ENCODE measurements around the gene DIAPH2. TPM values are rescaled to one million over a fixed set of nuclear protein-coding genes. Genes with fewer than 3 reads are reported as not detected.

Gene DIAPH2
- total RNA-seq, 4 donors from 2014 or later = 39.5 to 61.0 (median 56.5) TPM

DNA sequence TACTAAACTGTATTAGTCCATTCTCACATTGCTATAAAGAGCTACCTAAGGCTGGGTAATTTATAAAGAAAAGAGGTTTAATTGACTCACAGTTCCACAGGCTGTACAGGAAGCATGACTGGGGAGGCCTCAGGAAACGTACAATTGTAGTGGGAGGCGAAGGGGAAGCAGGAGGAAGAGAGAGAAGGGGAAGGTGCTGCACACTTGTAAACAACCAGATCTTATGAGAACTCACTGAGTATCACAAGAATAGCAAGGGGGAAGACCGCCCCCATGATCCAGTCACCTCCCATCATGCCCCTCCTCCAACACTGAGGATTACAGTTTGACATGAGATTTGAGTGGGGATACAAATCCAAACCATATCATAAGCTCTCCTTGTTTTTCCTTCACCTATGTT is 239.9 kb downstream of the DIAPH2 start:
- in situ Hi-C loops (cut with MboI; ENCODE audit: low pct_ligation_motif_present in 1 of 4, low pct_unique_long_range_greater_than_20kb in 1 of 4, low sequenced_read_pairs in 3 of 4) = no loop called here
- 60 to 70% methylated on average over 1 to 3 of the region's 3 CpGs for WGBS, 2 donors (ENCODE audit: low coverage in 1 of 2)
- no peak overlapping the region for H3K27ac ChIP-seq
- H3K4me3 ChIP-seq = no peak overlapping the region
- no peaks in the 10 kb centered on the region for H3K36me3 ChIP-seq
- intact Hi-C loops (cut with DNase I; ENCODE audit: low total_unique reads) = no loop called here
- no peaks in the 10 kb centered on the region for H3K9me3 ChIP-seq
- H3K27me3 ChIP-seq = no peaks in the 10 kb centered on the region
- H3K4me1 ChIP-seq = no peaks in the 10 kb centered on the region
- no peak for DNase-seq
- TF ChIP-seq POLR2A (IDR thresholded peaks at IDR 0.05) = no peak
- TF ChIP-seq, protein P1, sequence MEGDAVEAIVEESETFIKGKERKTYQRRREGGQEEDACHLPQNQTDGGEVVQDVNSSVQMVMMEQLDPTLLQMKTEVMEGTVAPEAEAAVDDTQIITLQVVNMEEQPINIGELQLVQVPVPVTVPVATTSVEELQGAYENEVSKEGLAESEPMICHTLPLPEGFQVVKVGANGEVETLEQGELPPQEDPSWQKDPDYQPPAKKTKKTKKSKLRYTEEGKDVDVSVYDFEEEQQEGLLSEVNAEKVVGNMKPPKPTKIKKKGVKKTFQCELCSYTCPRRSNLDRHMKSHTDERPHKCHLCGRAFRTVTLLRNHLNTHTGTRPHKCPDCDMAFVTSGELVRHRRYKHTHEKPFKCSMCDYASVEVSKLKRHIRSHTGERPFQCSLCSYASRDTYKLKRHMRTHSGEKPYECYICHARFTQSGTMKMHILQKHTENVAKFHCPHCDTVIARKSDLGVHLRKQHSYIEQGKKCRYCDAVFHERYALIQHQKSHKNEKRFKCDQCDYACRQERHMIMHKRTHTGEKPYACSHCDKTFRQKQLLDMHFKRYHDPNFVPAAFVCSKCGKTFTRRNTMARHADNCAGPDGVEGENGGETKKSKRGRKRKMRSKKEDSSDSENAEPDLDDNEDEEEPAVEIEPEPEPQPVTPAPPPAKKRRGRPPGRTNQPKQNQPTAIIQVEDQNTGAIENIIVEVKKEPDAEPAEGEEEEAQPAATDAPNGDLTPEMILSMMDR (IDR thresholded peaks at IDR 0.05) = no peak
- TF ChIP-seq POLR2AphosphoS5 (IDR thresholded peaks at IDR 0.05) = no peak
- TF ChIP-seq EP300 (IDR thresholded peaks at IDR 0.05; ENCODE audit: low read depth) = no peak

DNA sequence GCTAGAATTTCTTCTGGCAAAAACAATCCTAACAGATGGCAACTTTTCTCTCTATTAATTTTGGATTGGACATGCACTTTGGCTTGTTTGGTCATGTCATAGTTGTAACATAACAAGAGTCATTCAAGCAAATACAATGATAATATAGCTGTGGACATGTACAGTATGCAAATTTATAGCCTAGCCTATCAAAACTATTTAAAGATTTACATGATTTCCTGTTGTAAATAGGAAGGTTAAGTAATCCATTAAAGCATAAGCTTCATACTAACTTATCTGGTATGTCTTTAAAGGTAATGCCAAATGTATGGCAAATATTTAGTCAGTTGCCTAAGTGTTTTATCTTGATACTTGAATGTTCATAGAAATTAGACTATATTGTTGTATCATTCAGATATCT is 244.4 kb downstream of the DIAPH2 start:
- Histone ChIP-seq H3K27me3 (no peaks in the 10 kb centered on the region), H3K4me3 (no peak overlapping the region), H3K27ac (no peak overlapping the region), H3K4me1 (no peaks in the 10 kb centered on the region), H3K9me3 (no peaks in the 10 kb centered on the region), H3K36me3 (no peaks in the 10 kb centered on the region)
- DNase-seq = no peak
- TF ChIP-seq EP300 (IDR thresholded peaks at IDR 0.05; ENCODE audit: low read depth) = no peak
- no peak for TF ChIP-seq POLR2A (IDR thresholded peaks at IDR 0.05)
- no peak for TF ChIP-seq POLR2AphosphoS5 (IDR thresholded peaks at IDR 0.05)
- TF ChIP-seq, protein P1 (IDR thresholded peaks at IDR 0.05) = no peak
- in situ Hi-C loops (cut with MboI; ENCODE audit: low pct_ligation_motif_present in 1 of 4, low pct_unique_long_range_greater_than_20kb in 1 of 4, low sequenced_read_pairs in 3 of 4) = no loop called here
- intact Hi-C loops (cut with DNase I; ENCODE audit: low total_unique reads) = no loop called here

GRCh38 chrX:96957718-96958117 is 273.1 kb downstream of the DIAPH2 start:
- in situ Hi-C loops (cut with MboI; ENCODE audit: low pct_ligation_motif_present in 1 of 4, low pct_unique_long_range_greater_than_20kb in 1 of 4, low sequenced_read_pairs in 3 of 4) (no loop called here), intact Hi-C loops (cut with DNase I; ENCODE audit: low total_unique reads) (no loop called here)
- Histone ChIP-seq H3K9me3 (no peaks in the 10 kb centered on the region), H3K4me3 (no peak overlapping the region), H3K27me3 (no peaks in the 10 kb centered on the region), H3K4me1 (no peaks in the 10 kb centered on the region), H3K36me3 (no peaks in the 10 kb centered on the region), H3K27ac (no peak overlapping the region)
- TF ChIP-seq POLR2A (IDR thresholded peaks at IDR 0.05) = no peak
- no peak for TF ChIP-seq EP300 (IDR thresholded peaks at IDR 0.05; ENCODE audit: low read depth)
- TF ChIP-seq, protein P1 (IDR thresholded peaks at IDR 0.05) = no peak
- TF ChIP-seq POLR2AphosphoS5 (IDR thresholded peaks at IDR 0.05) = no peak
- 97% methylated on average over 4 of the region's 4 CpGs; no CpG with 5 or more reads in 1 of the 2 donors for WGBS, 2 donors (ENCODE audit: low coverage in 1 of 2)
- no peak for DNase-seq

GRCh38 chrX:96971812-96972211 is 287.2 kb downstream of the DIAPH2 start:
- Histone ChIP-seq H3K27me3 (no peaks in the 10 kb centered on the region), H3K9me3 (no peaks in the 10 kb centered on the region), H3K4me3 (no peak overlapping the region), H3K36me3 (no peaks in the 10 kb centered on the region), H3K27ac (no peak overlapping the region), H3K4me1 (no peaks in the 10 kb centered on the region)
- intact Hi-C loops (cut with DNase I; ENCODE audit: low total_unique reads) (no loop called here), in situ Hi-C loops (cut with MboI; ENCODE audit: low pct_ligation_motif_present in 1 of 4, low pct_unique_long_range_greater_than_20kb in 1 of 4, low sequenced_read_pairs in 3 of 4) (no loop called here)
- TF ChIP-seq, protein P1 (IDR thresholded peaks at IDR 0.05) = no peak
- TF ChIP-seq POLR2A (IDR thresholded peaks at IDR 0.05) (no peak), EP300 (IDR thresholded peaks at IDR 0.05; ENCODE audit: low read depth) (no peak), POLR2AphosphoS5 (IDR thresholded peaks at IDR 0.05) (no peak)
- DNase-seq = no peak
- WGBS, 2 donors (ENCODE audit: low coverage in 1 of 2) = 56% methylated on average over 4 of the region's 4 CpGs; no CpG with 5 or more reads in 1 of the 2 donors
